Activated CD4-positive, alpha-beta T cell treated with anti-CD3 and anti-CD28 coated beads, Interleukin-2, Interleukin-6, amounts not matched to agents 100 ng/mL and 50 ng/mL, durations not matched to agents 16 hours and 8 hours (primary cell): ENCODE data around the gene SPSB4.
"Not testable (repeated sequence)": the region's sequence is repeated elsewhere in the genome, so short reads cannot be mapped to it uniquely, and the experiment has no call there.

Source experiments
- DNase-seq: peaks from one replicate; pipeline ENCODE4 v3.0.0-alpha.2; 2020

SPSB4 gene

GRCh38 chr3:141096981-141097380, 45.8 kb downstream of the SPSB4 start:
- no peak for DNase-seq

- no peak for DNase-seq
Measured at GRCh38 chr3:141100112-141100511, 49.0 kb downstream of the SPSB4 start.

GRCh38 chr3:141100531-141101320, 49.6 kb downstream of the SPSB4 start:
- DNase-seq: no peak

- DNase-seq: no peak
Measured at GRCh38 chr3:141102372-141102771, 51.2 kb downstream of the SPSB4 start.

GRCh38 chr3:141103067-141103466, 51.9 kb downstream of the SPSB4 start:
- no peak for DNase-seq

GRCh38 chr3:141103503-141103902, 52.4 kb downstream of the SPSB4 start:
- DNase-seq: no peak

- no peak for DNase-seq
Measured at GRCh38 chr3:141104151-141104821, 53.1 kb downstream of the SPSB4 start.

GRCh38 chr3:141105828-141106628, 54.9 kb downstream of the SPSB4 start:
- peak; percentile 75 for DNase-seq

GRCh38 chr3:141106842-141107241, 55.7 kb downstream of the SPSB4 start:
- no peak for DNase-seq

GRCh38 chr3:141108039-141108438, 56.9 kb downstream of the SPSB4 start:
- DNase-seq: no peak

GRCh38 chr3:141109751-141110150, 58.6 kb downstream of the SPSB4 start:
- DNase-seq: no peak

- DNase-seq: no peak
Measured at GRCh38 chr3:141110322-141110721, 59.2 kb downstream of the SPSB4 start.

GRCh38 chr3:141111364-141112155, 60.4 kb downstream of the SPSB4 start:
- DNase-seq: no peak

- no peak for DNase-seq
Measured at GRCh38 chr3:141112686-141113297, 61.6 kb downstream of the SPSB4 start.

- DNase-seq: not testable (repeated sequence)
Measured at GRCh38 chr3:141113680-141114079, 62.5 kb downstream of the SPSB4 start.

GRCh38 chr3:141114179-141114745, 63.1 kb downstream of the SPSB4 start:
- DNase-seq: no peak

GRCh38 chr3:141114816-141115460, 63.8 kb downstream of the SPSB4 start:
- DNase-seq: no peak

- no peak for DNase-seq
Measured at GRCh38 chr3:141115789-141116541, 64.8 kb downstream of the SPSB4 start.

GRCh38 chr3:141116721-141117120, 65.6 kb downstream of the SPSB4 start:
- DNase-seq: no peak

GRCh38 chr3:141117982-141118381, 66.8 kb downstream of the SPSB4 start:
- not testable (repeated sequence) for DNase-seq
